T-helper 2 cell treated with Interferon-gamma antibody and Interleukin-4, amounts not matched to agents 5 μg/mL and 100 μg/mL, for 36 hours (primary cell): Measurements from ENCODE around the gene LHPP.

ENCODE experiments used
- DNase-seq: peaks from one replicate; pipeline ENCODE4 v3.0.0; 2021; ENCODE audit warnings: low spot score
- H3K27ac Mint-ChIP-seq: one replicate; pipeline ENCODE4 v1.8.0; 2021; ENCODE audit warnings: mild to moderate bottlenecking, mixed read lengths
- H3K27me3 Mint-ChIP-seq: one replicate; pipeline ENCODE4 v1.8.0; 2021; ENCODE audit warnings: low read depth, mixed read lengths
- H3K36me3 Mint-ChIP-seq: one replicate; pipeline ENCODE4 v1.8.0; 2021; ENCODE audit warnings: low read depth, mixed read lengths
- H3K4me1 Mint-ChIP-seq: one replicate; pipeline ENCODE4 v1.8.0; 2021; ENCODE audit warnings: low read depth, mixed read lengths
- H3K4me3 Mint-ChIP-seq: one replicate; pipeline ENCODE4 v1.8.0; 2022; ENCODE audit warnings: mild to moderate bottlenecking, moderate library complexity, mixed read lengths
- H3K9me3 Mint-ChIP-seq: one replicate; pipeline ENCODE4 v1.8.0; 2021; ENCODE audit warnings: mixed read lengths

Gene LHPP

DNA sequence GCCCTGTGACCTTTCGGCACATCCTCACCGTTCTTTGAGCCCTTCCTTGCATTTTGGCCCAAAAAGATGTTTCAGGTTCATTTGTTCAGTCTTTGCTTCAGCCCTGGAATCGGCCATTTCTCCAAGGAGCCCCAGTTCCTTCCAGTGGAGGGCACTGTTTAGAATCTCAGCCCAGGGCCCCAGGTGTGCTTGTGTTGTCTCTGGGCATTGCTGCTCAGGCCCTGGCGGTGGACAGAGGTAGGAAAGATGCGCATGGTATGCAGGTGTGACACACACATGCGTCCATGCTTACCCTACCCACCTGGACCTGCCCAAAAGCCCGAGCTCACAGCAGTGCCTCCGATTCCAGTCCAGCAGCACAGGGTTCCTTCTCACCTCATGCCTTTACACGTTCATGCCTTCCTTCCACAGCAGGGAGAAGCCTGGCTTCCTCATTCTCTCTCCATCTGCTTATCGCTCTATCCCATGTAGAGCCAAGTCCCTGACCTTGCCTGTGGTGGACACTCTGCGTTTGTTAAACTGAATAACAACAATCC lies 70.6 kb downstream of the LHPP start:
- Mint-ChIP-seq H3K36me3 (no peaks in the 10 kb centered on the region), H3K4me1 (peaks cover 3% of the 10 kb centered on the region), H3K27ac (no peak overlapping the region), H3K4me3 (no peak overlapping the region), H3K27me3 (peaks cover 2% of the 10 kb centered on the region), H3K9me3 (no peaks in the 10 kb centered on the region)
- no peak for DNase-seq

GRCh38 chr10:124532788-124533187 lies 71.2 kb downstream of the LHPP start:
- no peak overlapping the region for H3K27ac Mint-ChIP-seq
- H3K36me3 Mint-ChIP-seq, result no peaks in the 10 kb centered on the region
- peaks cover 2% of the 10 kb centered on the region for H3K27me3 Mint-ChIP-seq
- H3K4me3 Mint-ChIP-seq, result no peak overlapping the region
- H3K9me3 Mint-ChIP-seq, result no peaks in the 10 kb centered on the region
- DNase-seq, result no peak
- peaks cover 3% of the 10 kb centered on the region for H3K4me1 Mint-ChIP-seq

DNA sequence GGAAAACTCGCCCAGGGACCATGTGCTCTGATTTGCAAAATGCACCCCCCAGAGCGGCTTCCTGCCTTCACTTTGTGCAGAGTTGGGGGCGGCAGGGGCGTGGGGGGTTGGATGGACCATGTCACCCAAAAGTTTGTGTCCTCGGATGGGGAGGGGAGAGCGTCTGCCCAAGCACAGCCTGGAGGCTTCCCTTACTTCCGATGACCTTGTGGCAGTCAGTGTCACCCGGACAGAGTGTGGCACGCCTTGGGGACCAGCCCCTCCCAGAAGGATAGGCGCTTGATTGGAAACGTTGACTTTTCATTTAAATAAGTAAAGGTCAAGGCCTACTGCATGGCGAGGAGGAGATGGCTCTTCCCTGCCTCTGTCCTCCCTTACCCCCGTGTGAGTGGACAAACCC lies 71.6 kb downstream of the LHPP start:
- Mint-ChIP-seq H3K27ac (no peak overlapping the region), H3K36me3 (no peaks in the 10 kb centered on the region), H3K4me1 (peaks cover 3% of the 10 kb centered on the region), H3K9me3 (no peaks in the 10 kb centered on the region), H3K27me3 (peaks cover 2% of the 10 kb centered on the region), H3K4me3 (no peak overlapping the region)
- DNase-seq, result no peak

DNA sequence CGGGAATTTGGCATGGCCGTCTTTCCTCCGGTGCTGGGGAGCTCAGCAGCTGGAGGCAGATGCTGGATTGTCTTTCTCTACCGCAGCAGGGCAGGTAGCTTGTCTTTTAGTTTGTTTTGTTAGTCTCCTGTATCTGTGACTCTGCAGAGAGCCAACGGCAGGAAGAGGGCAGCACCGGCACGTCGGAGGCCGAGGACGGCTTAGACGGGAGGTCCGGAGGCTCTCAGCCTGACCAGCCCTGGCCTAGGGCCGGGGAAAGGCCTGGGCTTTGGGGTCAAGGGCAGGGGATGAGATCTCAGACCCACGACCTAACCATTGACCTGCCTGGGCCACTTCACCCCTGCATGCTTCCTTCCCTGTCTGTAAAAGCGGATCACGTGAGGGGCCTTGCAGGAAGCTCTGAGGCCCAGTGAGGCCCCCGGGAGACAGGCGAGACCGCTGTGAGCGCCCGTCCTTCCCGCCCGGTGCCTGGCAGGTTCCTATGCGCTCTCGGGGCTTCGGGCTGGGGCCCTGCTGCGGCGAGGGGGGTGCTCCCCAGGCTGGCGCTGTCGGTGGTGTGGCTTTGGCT lies 72.7 kb downstream of the LHPP start:
- Mint-ChIP-seq H3K4me1 (peaks cover 3% of the 10 kb centered on the region), H3K9me3 (no peaks in the 10 kb centered on the region), H3K4me3 (no peak overlapping the region), H3K27me3 (peaks cover 2% of the 10 kb centered on the region), H3K27ac (no peak overlapping the region), H3K36me3 (no peaks in the 10 kb centered on the region)
- no peak for DNase-seq

DNA sequence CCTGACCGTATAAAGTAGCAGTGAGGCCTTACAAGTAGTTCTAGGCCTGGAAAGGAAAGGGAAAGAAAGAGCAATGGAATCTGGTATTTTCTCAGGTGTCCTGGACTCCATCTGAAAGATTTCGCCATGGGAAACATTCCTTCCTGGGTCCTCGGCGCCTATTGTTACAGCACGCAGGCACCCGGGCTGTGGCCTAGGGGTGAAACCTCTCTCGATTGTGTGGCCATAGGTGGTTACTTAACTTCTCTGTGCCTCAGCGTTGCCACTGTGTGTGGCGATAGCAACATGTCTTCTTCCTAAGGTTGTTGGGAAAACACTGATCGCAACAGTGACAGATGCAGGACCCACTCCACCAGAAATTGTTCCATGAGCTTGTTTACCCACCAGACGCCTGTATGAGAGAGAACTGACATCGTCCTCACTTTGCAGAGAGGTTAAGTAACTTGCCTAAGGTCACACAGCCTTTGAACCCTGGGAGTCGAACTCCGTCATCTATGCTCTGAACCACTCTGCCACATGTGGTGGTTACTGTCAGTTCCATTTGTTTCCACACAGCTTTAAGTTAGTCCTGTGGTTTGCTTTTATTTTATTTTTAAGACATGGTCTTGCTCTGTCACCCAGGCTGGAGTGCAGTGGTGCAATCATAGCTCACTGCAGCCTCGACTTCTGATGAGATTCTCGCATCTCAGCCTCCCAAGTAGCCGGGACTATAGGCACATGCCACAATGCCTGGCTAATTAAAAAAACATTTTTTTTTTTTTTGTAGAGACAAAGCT lies 73.4 kb downstream of the LHPP start:
- Mint-ChIP-seq H3K36me3 (no peaks in the 10 kb centered on the region), H3K4me3 (no peak overlapping the region), H3K4me1 (peaks cover 3% of the 10 kb centered on the region), H3K9me3 (no peaks in the 10 kb centered on the region), H3K27me3 (peaks cover 2% of the 10 kb centered on the region), H3K27ac (no peak overlapping the region)
- DNase-seq, result no peak

- Mint-ChIP-seq H3K36me3 (no peaks in the 10 kb centered on the region), H3K27me3 (no peaks in the 10 kb centered on the region), H3K27ac (no peak overlapping the region), H3K4me3 (no peak overlapping the region), H3K4me1 (no peaks in the 10 kb centered on the region), H3K9me3 (no peaks in the 10 kb centered on the region)
- DNase-seq, result no peak
Observed at GRCh38 chr10:124535731-124536495, 74.3 kb downstream of the LHPP start.

DNA sequence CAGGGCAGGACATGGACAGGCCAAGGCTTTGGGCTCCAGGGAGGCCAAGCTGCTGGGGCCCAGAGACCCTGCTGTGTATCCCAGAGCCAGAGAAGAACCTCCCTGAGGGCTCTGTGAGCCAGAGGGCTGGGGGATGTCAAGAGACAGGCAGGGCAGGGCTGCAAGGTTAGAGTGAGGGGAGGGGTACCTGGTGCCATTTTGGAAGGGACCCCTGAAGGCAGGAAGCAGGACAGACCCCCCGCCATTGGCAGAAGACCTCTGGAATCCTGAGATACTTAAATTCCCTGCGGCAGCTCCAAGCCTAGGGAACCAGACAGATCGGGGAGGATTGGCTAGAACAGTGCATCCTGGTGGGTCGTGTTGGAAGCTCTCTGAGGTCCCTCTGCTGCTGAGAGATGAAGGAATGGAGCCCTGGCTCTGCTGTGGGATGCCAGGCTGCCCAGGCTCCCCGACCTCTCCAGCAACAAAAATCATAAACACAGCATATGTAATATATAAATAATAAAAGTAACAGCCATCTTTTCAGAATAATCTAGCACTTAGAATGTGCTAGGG lies 75.0 kb downstream of the LHPP start:
- Mint-ChIP-seq H3K36me3 (no peaks in the 10 kb centered on the region), H3K4me1 (no peaks in the 10 kb centered on the region), H3K27me3 (no peaks in the 10 kb centered on the region), H3K27ac (no peak overlapping the region), H3K9me3 (no peaks in the 10 kb centered on the region), H3K4me3 (no peak overlapping the region)
- DNase-seq, result no peak

- H3K9me3 Mint-ChIP-seq, result no peaks in the 10 kb centered on the region
- H3K27ac Mint-ChIP-seq, result no peak overlapping the region
- H3K4me3 Mint-ChIP-seq, result no peak overlapping the region
- no peaks in the 10 kb centered on the region for H3K36me3 Mint-ChIP-seq
- DNase-seq, result no peak
- no peaks in the 10 kb centered on the region for H3K27me3 Mint-ChIP-seq
- no peaks in the 10 kb centered on the region for H3K4me1 Mint-ChIP-seq
Observed at GRCh38 chr10:124537166-124537725, 75.6 kb downstream of the LHPP start.

GRCh38 chr10:124537891-124538290 lies 76.3 kb downstream of the LHPP start:
- no peak overlapping the region for H3K27ac Mint-ChIP-seq
- no peaks in the 10 kb centered on the region for H3K9me3 Mint-ChIP-seq

DNA sequence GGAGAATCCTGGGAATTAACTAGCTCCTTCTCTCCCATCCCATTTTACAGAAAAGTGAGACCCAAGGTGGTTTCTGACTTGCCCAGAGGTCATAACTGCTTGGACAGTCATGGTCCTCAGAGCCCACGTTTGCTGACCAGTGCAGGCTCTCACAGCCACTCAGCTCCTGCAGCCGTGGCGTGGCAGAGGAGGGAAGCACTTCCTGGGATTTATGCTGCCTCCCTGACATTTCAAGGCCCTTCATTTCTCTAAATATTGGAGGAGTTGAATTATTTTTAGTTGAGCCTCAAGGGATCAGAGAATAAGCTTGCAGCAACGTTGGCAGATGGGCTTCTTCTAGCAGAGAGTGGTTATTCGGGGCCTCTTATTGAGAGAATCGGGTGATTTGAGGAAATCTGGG lies 77.1 kb downstream of the LHPP start:
- H3K4me1 Mint-ChIP-seq, result no peaks in the 10 kb centered on the region
- no peak overlapping the region for H3K27ac Mint-ChIP-seq
- H3K9me3 Mint-ChIP-seq, result no peaks in the 10 kb centered on the region
- H3K4me3 Mint-ChIP-seq, result no peak overlapping the region
- no peak for DNase-seq
- H3K27me3 Mint-ChIP-seq, result no peaks in the 10 kb centered on the region
- no peaks in the 10 kb centered on the region for H3K36me3 Mint-ChIP-seq

More at GRCh38 chr10:124537891-124538290, 76.3 kb downstream of the LHPP start:
- Mint-ChIP-seq H3K27me3 (no peaks in the 10 kb centered on the region), H3K4me3 (no peak overlapping the region), H3K36me3 (no peaks in the 10 kb centered on the region), H3K4me1 (no peaks in the 10 kb centered on the region)
- no peak for DNase-seq

DNA sequence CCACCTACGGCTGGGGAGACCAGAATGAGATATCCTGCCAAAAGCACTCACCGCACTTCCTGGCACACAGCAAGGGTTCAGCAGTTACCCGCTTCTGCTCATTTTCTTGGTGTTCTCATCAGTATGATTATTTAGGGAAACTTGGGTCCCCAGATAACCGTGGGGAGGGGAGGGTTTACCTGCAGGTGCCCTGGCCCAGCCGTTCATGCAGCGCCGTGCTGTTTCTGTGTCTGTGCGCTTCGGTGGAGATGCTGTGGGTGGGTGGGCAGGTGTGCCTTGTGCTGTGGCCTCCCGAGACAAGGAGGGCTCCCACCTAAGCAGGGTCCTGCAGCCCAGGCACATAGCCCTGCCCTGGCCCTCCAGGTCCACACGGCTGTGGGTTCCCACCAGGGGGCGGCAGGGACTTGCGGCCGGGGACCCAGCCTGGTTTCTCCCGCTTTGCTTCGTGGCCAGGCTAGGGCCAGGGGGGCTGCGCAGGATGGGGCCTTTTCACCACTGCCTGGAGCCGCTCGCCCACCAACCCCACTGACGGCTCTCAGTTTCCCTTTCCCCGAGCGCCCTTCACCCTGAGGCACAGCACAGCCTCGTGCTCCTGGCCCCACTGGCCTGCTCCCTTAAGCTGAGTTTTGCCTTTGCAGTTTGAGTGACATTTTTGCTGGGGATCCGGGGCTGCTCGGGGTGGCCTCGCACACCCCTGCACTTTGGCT lies 78.5 kb downstream of the LHPP start:
- no peaks in the 10 kb centered on the region for H3K4me1 Mint-ChIP-seq
- no peaks in the 10 kb centered on the region for H3K27me3 Mint-ChIP-seq
- H3K36me3 Mint-ChIP-seq, result no peaks in the 10 kb centered on the region
- no peak overlapping the region for H3K27ac Mint-ChIP-seq
- H3K9me3 Mint-ChIP-seq, result no peaks in the 10 kb centered on the region
- no peak overlapping the region for H3K4me3 Mint-ChIP-seq
- DNase-seq, result peak; percentile 39

DNA sequence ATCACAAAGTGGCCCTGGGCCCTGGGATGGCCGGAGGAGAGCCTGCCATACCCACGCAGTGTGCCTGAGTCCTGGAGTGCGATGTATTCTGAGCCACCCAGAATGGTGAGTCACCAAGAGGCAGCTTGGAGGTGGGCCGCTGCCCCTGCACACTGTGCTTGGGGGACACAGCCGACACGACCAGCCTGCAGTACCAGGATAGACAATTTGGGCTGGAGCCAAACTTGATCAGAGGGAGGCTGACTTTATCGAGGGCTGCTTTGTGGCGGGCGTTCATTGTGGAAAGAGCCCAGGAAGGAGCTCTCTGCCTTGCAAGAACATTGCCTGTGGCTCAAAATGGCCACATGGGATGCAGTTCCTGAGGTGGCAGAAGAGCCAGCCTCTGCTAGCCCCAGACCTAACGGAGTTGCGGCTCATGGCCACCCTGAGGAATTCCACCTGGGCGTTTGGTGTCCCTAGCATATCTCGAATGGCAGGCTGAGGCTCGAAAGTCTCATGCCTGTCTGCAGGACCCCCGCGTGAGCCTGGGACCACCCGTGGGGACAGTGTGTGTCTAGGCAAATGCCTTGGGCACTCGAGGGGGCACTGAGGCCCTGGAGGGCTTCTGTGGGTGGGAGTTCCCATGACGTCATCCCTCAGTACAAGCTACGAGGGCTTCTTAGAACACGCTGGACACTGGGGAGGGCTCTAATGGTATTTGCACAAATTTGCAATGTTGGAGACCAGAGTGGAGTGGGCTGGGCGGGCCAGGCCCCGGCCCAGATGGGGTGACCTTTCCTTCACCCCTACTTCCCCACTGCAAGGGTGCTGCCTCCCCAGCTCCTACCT lies 79.7 kb downstream of the LHPP start:
- DNase-seq, result no peak
- Mint-ChIP-seq H3K27me3 (peaks cover 2% of the 10 kb centered on the region), H3K4me1 (peaks cover 3% of the 10 kb centered on the region), H3K4me3 (no peak overlapping the region), H3K9me3 (no peaks in the 10 kb centered on the region), H3K36me3 (no peaks in the 10 kb centered on the region), H3K27ac (no peak overlapping the region)

DNA sequence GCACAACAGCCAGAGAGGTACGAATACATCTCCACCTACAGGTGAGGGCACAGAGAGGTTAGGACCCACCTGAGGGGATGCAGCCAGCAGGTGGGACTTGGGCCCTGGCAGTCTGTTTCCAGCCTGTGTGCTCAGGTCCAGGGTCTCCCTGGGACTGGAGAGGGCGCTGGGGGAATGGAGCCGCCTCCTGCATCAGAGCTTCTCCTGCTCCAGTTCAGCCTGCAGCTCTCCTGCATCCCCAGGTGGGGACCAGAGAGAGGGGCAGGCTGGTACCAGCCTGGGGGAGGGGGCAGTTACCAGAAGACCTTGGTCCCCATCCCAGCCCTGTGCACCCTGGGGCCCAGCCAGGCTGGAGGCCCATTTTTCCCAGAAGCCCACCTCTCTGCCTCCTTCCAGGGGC lies 80.7 kb downstream of the LHPP start:
- Mint-ChIP-seq H3K4me3 (no peak overlapping the region), H3K36me3 (no peaks in the 10 kb centered on the region), H3K27ac (no peak overlapping the region), H3K9me3 (no peaks in the 10 kb centered on the region), H3K4me1 (peaks cover 3% of the 10 kb centered on the region), H3K27me3 (peaks cover 2% of the 10 kb centered on the region)
- DNase-seq, result no peak
